HK-2 (cell line): ENCODE results near the gene CEP89.
"Not testable (repeated sequence)": the region's sequence is repeated elsewhere in the genome, so short reads cannot be mapped to it uniquely, and the experiment has no call there.

Experiments used
- DNase-seq: peaks from one replicate; pipeline ENCODE4 v3.0.0-alpha.2; 2018; ENCODE audit not compliant: unreplicated experiment

CEP89 gene

GRCh38 chr19:32966750-32967149 is 5.0 kb downstream of the CEP89 start:
- no peak for DNase-seq

DNA sequence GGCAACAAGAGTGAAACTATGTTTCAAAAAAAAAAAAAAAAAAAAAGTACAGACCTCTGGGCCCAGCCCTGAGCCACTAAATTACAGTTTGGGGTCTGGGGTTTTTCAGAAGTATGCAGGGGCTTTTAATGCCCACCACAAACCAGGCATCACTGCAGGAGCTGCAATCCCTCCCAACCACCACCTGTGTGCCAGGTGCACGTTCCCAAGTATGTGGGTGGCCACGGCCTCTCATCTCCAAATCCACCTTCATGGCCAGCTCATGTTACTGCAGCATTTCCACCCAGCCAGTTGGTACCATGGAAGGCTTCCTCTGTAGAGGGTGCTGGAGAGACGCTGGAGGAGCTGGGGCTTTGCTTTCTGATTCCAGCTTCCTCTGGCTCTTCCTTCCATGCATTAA is 26.5 kb downstream of the CEP89 start:
- no peak for DNase-seq

- not testable (repeated sequence) for DNase-seq
Measured at GRCh38 chr19:32941273-32941672, 30.5 kb downstream of the CEP89 start.

DNA sequence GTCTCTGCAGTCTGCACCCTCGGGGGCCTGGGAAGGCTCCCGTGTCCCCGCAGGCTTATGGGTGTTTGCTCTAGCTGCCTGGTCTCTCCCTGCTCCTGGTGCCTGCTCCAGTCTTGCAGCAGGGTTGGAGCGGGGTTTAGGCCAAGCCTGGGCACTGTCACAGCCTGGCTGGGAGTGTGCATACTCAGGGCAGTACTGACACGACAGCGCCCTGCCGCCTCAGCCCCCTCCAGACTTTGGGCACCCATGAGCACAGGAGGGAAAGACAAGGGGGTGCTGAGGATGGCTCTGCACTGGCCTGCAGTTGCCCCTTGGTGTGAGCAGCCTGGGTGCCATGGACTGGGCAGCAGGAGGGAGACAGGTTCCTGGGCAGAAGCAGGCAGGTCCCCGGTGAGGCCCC is 35.7 kb downstream of the CEP89 start:
- no peak for DNase-seq

DNA sequence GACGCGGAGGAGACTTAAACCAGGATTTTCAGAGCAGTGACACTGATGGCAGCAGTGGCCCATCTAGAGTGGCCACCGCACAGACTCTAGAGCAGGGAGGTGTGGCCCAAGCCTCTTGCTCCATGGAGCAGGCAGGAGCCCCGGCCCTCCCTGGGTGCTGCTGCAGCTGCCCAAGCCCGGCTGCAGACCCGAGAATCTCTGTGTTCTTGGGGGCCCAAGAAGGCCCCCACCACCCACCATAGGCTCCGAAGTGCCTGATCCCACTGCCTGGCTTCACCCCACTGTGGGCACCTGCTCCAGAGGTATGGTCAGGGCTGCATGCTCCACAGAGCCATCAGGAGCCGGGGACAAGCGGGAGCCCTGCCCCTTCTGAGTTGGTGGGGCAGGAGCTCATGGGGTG is 36.1 kb downstream of the CEP89 start:
- no peak for DNase-seq

- DNase-seq: no peak
Measured at GRCh38 chr19:32933571-32933970, 38.2 kb downstream of the CEP89 start.

DNA sequence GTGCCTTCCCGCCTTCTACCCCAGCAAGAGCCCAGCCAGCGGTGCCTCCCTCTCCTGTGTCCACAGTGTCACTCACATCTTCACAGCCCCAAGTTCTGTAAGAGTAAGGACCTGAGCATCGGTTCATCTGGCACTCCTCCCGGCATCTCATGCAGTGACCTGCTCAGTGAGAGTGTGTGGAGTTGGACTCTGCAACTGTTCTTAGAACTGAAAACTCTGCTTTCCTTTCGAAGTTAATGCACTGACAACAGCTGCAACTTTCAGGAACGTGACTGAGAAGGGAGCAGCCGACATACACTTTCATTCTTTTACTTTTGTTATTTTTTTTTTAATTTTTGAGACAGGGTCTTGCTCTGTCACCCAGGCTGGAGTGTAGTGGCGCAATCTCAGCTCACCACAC is 41.2 kb downstream of the CEP89 start:
- DNase-seq: no peak

- DNase-seq: no peak
Measured at GRCh38 chr19:32928806-32929205, 43.0 kb downstream of the CEP89 start.

DNA sequence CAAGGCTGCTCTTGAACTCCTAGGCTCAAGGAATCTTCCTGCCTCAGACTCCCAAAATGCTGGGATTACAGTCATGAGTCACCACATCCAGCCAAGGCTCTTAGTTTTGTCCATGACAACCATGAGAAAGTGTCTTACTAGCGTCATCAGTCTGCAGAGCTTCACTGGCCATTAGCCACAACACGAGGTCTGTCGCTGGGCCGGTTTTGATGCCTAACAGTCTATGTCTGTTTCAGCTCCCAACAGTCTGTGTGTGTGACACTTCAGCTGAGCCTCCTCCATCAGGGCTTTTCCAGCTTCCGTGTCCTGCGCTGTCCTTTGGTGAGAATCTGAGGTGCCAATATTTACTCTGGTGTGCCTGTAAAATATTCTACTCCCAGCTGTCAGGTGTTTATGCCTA is 47.6 kb downstream of the CEP89 start:
- DNase-seq: no peak

DNA sequence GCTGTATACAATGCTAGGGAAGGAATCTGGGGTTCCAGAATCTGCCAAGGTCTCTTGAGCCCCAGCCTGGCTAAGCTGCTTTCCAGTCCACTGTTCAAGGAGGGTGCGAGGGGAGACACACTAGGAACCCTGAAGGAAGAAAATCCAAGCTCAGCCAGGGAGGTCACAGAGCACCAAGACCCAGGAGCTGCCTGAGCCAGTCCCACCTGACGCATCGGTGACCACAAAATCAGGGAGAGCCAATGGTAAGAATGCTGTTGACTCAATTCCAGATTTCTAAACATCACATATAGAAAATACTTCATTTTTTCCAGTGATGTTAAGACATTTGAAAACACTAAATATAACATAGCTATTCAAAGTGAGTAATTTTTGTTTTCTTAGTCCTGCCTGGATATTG is 50.1 kb downstream of the CEP89 start:
- no peak for DNase-seq

- DNase-seq: no peak
Measured at GRCh38 chr19:32919365-32919764, 52.4 kb downstream of the CEP89 start.

DNA sequence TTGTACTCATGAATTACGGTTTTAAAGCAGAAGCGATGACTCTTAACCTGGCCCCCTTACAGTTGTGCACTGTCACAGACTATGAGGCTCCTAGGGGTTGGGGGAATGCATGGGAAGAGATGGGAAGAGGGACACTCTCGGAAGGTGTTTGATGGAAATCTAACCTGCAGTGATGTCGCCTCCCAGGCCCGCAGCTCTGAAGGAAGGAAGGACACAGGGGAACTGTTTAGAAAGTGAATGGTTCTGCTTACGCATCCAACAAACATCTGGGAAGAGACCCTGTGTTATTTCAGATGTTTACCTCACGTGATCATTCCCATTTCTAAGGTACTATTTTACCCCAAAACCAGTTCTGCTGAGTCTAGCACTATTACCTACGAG is 54.2 kb downstream of the CEP89 start:
- DNase-seq: no peak

DNA sequence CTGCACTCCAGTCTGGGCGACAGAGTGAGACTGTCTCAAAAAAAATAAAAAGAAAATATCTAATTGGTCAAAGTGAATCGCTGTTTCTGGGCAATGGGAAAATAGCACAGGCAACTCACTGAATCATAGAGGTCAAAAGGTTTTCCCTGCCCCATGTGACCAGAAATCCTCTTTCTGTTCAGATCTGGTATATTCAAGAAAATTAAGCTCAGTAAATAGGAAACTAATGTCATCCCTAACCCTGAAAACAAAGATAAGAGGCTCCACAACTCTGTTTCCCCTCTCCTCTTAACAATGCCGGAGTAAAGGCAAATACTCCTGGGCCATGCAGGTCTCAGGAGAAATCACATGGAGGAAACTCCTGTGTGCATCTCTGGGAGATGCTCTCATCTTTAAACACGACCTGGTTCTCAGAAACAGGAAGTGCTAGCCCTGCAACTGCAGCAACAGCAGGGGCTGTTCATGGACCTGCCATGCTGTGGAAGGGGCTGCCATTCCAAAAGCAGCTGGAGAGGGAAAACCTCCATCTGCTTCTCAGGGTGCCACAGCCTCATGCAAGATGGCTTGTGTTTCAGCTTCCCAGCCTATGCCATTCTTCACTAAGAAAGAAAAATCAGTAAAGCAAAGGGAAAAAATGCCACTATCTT is 54.7 kb downstream of the CEP89 start:
- no peak for DNase-seq

- no peak for DNase-seq
Measured at GRCh38 chr19:32914879-32915660, 56.7 kb downstream of the CEP89 start.

GRCh38 chr19:32911467-32911866 is 60.3 kb downstream of the CEP89 start:
- no peak for DNase-seq

GRCh38 chr19:32910874-32911273 is 60.9 kb downstream of the CEP89 start:
- no peak for DNase-seq

- DNase-seq: no peak
Measured at GRCh38 chr19:32910094-32910493, 61.7 kb downstream of the CEP89 start.

DNA sequence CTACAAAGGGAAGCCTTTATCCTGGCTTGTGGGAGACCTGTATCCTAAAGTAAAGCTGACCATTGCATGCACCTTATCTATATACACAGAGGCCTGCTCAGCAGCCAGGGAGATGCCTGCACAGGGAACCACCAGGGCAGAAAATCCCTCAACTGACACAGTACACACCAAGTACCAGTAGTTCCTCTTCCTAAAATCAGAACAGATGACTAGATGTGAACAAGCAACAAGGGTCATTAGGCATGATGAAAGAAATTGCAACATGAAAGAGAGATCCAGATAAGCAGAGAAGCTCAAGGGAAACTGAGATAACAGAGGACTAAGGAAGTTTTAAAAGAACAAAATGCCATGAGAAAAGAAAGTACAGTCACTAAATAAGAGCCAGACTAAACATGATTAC is 62.5 kb downstream of the CEP89 start:
- DNase-seq: no peak

DNA sequence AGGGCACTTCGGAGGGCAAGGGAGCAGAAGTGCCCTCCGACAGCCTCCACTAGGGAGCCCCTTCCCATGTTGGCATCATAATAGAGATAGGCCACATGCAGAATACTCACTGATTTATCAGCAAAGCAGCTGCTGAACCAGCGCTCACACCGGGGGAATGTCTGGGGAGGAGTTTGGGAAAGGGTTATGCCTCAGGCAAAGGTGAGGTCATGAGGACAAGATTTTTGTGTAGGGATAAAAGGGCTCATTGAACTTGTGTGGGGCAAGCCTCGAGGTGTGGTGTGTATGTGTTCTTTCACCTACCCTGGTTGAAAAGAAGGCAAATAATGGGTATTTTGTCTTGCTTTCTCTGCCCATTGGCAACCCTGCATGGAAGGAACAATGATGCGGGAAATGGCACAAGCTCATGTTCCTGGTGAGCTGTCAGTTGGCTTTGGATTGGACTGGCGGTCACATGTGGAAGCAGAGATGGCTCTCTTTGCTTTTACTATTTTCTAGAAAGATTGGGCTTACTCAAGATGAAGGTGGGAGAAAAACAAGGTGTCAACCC is 63.0 kb downstream of the CEP89 start:
- DNase-seq: no peak

DNA sequence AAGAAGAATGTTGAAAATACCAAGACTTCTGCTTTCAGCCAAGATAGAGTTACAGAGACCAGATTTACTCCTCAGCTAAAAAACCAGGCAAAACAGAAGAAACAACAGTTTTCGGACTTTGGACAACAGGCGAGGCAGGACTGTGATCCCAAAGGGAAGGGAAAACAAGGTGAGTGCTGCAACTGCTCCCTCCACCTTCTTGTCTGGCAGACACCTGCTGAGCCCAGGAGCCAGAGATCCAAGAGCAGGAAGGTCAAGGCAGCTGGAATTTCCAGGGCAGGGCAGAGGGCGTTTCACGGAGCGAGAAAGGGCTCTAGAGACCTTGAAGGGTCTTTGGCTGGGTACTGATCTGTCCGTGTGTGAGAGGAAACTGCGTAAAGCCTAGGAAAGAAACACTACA is 69.3 kb downstream of the CEP89 start:
- no peak for DNase-seq

DNA sequence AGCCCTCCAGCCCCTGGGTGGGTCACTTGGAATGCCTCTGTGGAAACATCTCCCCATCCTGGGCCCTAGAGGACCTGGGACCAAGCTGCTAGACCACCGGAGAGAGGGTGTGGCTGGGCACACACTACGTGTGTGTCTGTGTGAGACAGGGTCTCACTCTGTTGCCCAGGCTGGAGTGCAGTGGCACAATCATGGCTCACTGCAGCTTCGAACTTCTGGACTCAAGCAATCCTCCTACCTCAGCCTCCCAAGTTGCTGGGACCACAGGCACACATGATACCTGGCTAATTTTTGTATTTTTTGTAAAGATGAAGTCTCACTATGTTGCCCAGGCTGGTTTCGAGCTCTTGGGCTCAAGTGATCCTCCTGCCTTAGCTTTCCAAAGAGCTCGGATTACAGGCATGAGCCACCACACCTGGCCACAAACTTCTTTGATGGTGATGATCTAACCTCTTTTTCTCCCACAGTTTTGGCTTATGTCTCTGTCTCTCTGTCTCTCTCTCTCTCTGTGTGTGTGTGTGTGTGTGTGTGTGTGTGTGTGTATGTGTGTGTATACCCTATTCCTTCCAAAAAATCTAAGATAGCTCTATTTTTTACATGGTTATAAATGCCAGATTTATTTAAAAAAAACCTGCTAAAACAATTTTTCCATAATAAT is 70.1 kb downstream of the CEP89 start:
- no peak for DNase-seq

DNA sequence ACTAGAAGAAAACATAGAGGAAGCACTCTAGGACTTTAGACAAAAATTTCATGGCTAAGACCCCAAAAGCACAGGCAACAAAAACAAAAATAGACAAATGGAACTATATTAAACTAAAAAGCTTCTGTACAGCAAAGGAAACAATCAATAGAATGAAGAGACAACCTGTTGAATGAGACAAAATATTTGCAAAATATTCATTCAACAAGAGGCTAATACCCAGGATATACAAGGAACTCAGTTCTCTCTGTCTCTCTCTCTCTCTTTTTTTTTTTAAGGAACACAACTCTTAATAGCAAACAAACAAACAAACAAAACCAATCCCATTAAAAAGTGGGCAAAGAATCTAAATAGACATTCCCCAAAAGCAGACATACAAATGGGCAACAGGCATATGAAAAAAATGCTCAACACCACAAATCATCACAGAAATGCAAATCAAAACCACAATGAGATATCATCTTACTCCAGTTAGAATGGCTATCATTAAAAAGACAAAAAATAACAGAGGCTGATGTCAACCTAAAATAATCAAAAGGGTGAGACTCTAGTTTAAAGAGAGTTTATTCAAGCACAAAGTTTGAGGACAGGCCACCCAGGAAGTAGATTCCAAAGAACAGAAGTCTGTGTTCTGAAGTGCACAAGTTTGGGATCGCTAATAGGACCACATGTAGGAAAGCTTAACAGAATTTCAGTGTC is 75.1 kb downstream of the CEP89 start:
- no peak for DNase-seq
